B cell (primary cell): Measurements from ENCODE around the gene JADE1. TPM values are rescaled to one million over a fixed set of nuclear protein-coding genes. Genes with fewer than 3 reads are reported as not detected.

Experiments
- ATAC-seq: fragments of 200-7000 bp; cut with Tn5 transposase; one replicate; pipeline ENCODE4 v1.10.0; 2021; ENCODE audit warnings: low read depth, mild to moderate bottlenecking, moderate number of reproducible peaks, moderate library complexity
- CTCF ChIA-PET: fragments of 350-600 bp; sonication (Branson Sonifier 250); formaldehyde crosslinking; loops from one replicate; lab custom pipeline; 2021; ENCODE audit warnings: antibody characterized with exemption, inconsistent platforms; lab: Charles Lee
- POLR2A ChIA-PET: fragments of 350-600 bp; sonication (Branson Sonifier 250); formaldehyde crosslinking; loops from one replicate; lab custom pipeline; 2021; ENCODE audit warnings: antibody characterized with exemption; lab: Charles Lee
- DNase-seq: peaks from one replicate; pipeline ENCODE4 v3.0.0; 2013
- H2AFZ ChIP-seq: 2 replicates; pipeline ENCODE4 v1.6.1; 2012; ENCODE audit warnings: mild to moderate bottlenecking, low read depth, low read length; ENCODE audit not compliant: insufficient read depth, poor library complexity, severe bottlenecking
- H3K27ac ChIP-seq, 2 donors: 1 replicate in 1 of 2; 2 replicates in 1 of 2; pipeline ENCODE4 v1.5.1; 2012 to 2013; ENCODE audit warnings: low read length in 2 of 2, mild to moderate bottlenecking in 2 of 2, moderate library complexity in 1 of 2
- H3K27me3 ChIP-seq, 4 experiments: fragments of 200-600 bp in 1 of 4; sonication (generic) in 1 of 4; replicated peaks in 1 of 4; 1 replicate in 2 of 4; 2 replicates in 2 of 4; pipeline versions ENCODE4 v1.6.1 to v1.7.0; 2013 to 2016; ENCODE audit warnings: low read length in 3 of 4, mild to moderate bottlenecking in 2 of 4, mixed read lengths in 1 of 4, moderate library complexity in 1 of 4; ENCODE audit not compliant: insufficient read depth in 4 of 4, control insufficient read depth in 3 of 4; ENCODE audit errors: control extremely low read depth in 1 of 4
- H3K36me3 ChIP-seq, 2 experiments: replicated peaks in 1 of 2; 1 replicate in 1 of 2; 2 replicates in 1 of 2; pipeline versions ENCODE4 v1.6.1 to v1.7.1; 2013; ENCODE audit warnings: low read length in 1 of 2; ENCODE audit not compliant: insufficient read depth in 2 of 2, control insufficient read depth in 1 of 2; ENCODE audit errors: control extremely low read depth in 1 of 2, extremely low read depth in 1 of 2
- H3K4me1 ChIP-seq, 2 donors: fragments of 200-600 bp in 1 of 2; sonication (generic) in 1 of 2; 1 replicate in 1 of 2; 2 replicates in 1 of 2; pipeline versions ENCODE4 v1.5.1 to v1.6.1; 2013 to 2017; ENCODE audit warnings: low read length in 2 of 2; ENCODE audit not compliant: control insufficient read depth in 2 of 2, insufficient read depth in 2 of 2
- H3K4me2 ChIP-seq: replicated peaks from 2 replicates; pipeline ENCODE3; 2012; ENCODE audit warnings: mild to moderate bottlenecking, low read depth, low read length; ENCODE audit not compliant: poor library complexity, severe bottlenecking
- H3K4me3 ChIP-seq, 5 experiments: fragments of 200-600 bp in 1 of 5; sonication (generic) in 1 of 5; 1 replicate in 3 of 5; 2 replicates in 2 of 5; pipeline versions ENCODE4 v1.5.1 to v1.7.0; 2011 to 2016; ENCODE audit warnings: low read length in 4 of 5, mild to moderate bottlenecking in 4 of 5, low read depth in 2 of 5, control low read depth in 1 of 5, moderate library complexity in 1 of 5; ENCODE audit not compliant: insufficient read depth in 1 of 5; ENCODE audit errors: control extremely low read depth in 1 of 5, extremely low read depth in 1 of 5
- H3K79me2 ChIP-seq: fragments of 200-600 bp; sonication (generic); one replicate; pipeline ENCODE4 v1.6.0; 2016; ENCODE audit warnings: low read length; ENCODE audit not compliant: control insufficient read depth, insufficient read depth
- H3K9ac ChIP-seq: fragments of 200-600 bp; sonication (generic); 2 replicates; pipeline ENCODE4 v1.6.1; 2017; ENCODE audit warnings: mild to moderate bottlenecking, low read length, moderate library complexity
- H3K9me3 ChIP-seq, 3 donors: one replicate each; pipeline versions ENCODE4 v1.6.1 to v1.7.1; 2013; ENCODE audit warnings: low read length in 2 of 3; ENCODE audit not compliant: control insufficient read depth in 2 of 3, insufficient read depth in 1 of 3; ENCODE audit errors: control extremely low read depth in 1 of 3
- H4K20me1 ChIP-seq: 2 replicates; pipeline ENCODE4 v1.6.0; 2012; ENCODE audit warnings: mild to moderate bottlenecking, low read length; ENCODE audit not compliant: insufficient read depth, control insufficient read depth, poor library complexity, severe bottlenecking
- H3K27ac Mint-ChIP-seq: one replicate; pipeline ENCODE4 v1.8.0; 2021; ENCODE audit warnings: mixed read lengths
- H3K27me3 Mint-ChIP-seq: one replicate; pipeline ENCODE4 v1.8.0; 2021; ENCODE audit warnings: mixed read lengths
- H3K4me1 Mint-ChIP-seq: one replicate; pipeline ENCODE4 v1.8.0; 2021; ENCODE audit warnings: mixed read lengths
- H3K4me3 Mint-ChIP-seq: one replicate; pipeline ENCODE4 v1.8.0; 2021; ENCODE audit warnings: mixed read lengths
- H3K9me3 Mint-ChIP-seq: one replicate; pipeline ENCODE4 v1.8.0; 2022; ENCODE audit warnings: mixed read lengths; ENCODE audit not compliant: insufficient read depth
- CTCF ChIP-seq: fragments of 200-600 bp; IDR thresholded peaks from one replicate; pipeline ENCODE4 v1.8.0; 2022; ENCODE audit warnings: antibody characterized with exemption, mild to moderate bottlenecking
- EZH2 ChIP-seq: IDR thresholded peaks from 2 replicates; pipeline ENCODE4 v1.6.1; 2012; ENCODE audit warnings: borderline replicate concordance, low read depth, mild to moderate bottlenecking, moderate library complexity, low read length; ENCODE audit not compliant: insufficient read depth, poor library complexity, severe bottlenecking
- WGBS: methylation state at CpG from one replicate; pipeline ENCODE4 v1.1.5; 2013; ENCODE audit warnings: missing lambda C conversion rate; ENCODE audit not compliant: insufficient coverage; 5-methylcytosine and 5-hydroxymethylcytosine counted together
- intact Hi-C: fragments of 100-400 bp; cut with micrococcal nuclease; formaldehyde crosslinking; loops from one replicate; pipeline ENCODE4 v1.10.0; 2022
- polyA plus RNA-seq: library from polyadenylated mRNA; depleted of rRNA; stranded (reverse); fragments of >200 nt; gene quantifications from 2 replicates; pipeline ENCODE4 v1.2.3, GENCODE V29; 2012
- total RNA-seq, 2 donors: library from RNA; stranded (reverse); fragments of 120-200 nt in 1 of 2; gene quantifications; 1 replicate in 1 of 2; 2 replicates in 1 of 2; pipeline versions ENCODE4 v1.2.3 to v1.2.4, GENCODE V29; 2013 to 2022

JADE1 gene
- total and polyA plus RNA-seq, 2 donors (not counting 1 experiment from before 2014, with no cell fraction given): 13.8 to 42.4 TPM

GRCh38 chr4:128770807-128771206, 38.7 kb upstream of the JADE1 start:
- Mint-ChIP-seq H3K4me1 (no peaks in the 10 kb centered on the region), H3K27me3 (no peaks in the 10 kb centered on the region), H3K9me3 (no peaks in the 10 kb centered on the region), H3K27ac (no peak overlapping the region), H3K4me3 (no peak overlapping the region)
- Histone ChIP-seq H4K20me1 (no peaks in the 10 kb centered on the region), H3K79me2 (no peaks in the 10 kb centered on the region), H2AFZ (no peak overlapping the region), H3K4me2 (no peak overlapping the region), H3K27ac (no peak overlapping the region), H3K4me3 (no peak overlapping the region), H3K27me3 (no peaks in the 10 kb centered on the region), H3K4me1 (no peaks in the 10 kb centered on the region), H3K36me3 (no peaks in the 10 kb centered on the region), H3K9me3 (no peaks in the 10 kb centered on the region), H3K9ac (no peak overlapping the region)
- ATAC-seq: no peak
- ChIA-PET CTCF (no interaction called here), POLR2A (no interaction called here)
- no peak for DNase-seq
- WGBS: 76% methylated on average over 2 of the region's 3 CpGs
- intact Hi-C loops: no loop called here
- TF ChIP-seq CTCF (no peak), EZH2 (no peak)

GRCh38 chr4:128775477-128775876, 34.0 kb upstream of the JADE1 start:
- no peaks in the 10 kb centered on the region for H3K36me3 ChIP-seq
- no peaks in the 10 kb centered on the region for H3K9me3 ChIP-seq
- DNase-seq: no peak
- no peaks in the 10 kb centered on the region for H3K9me3 Mint-ChIP-seq
- 100% methylated on average over 1 of the region's 2 CpGs for WGBS
- ChIA-PET POLR2A (no interaction called here), CTCF (no interaction called here)
- H3K4me3 Mint-ChIP-seq: no peak overlapping the region
- ATAC-seq: no peak
- no peaks in the 10 kb centered on the region for H3K79me2 ChIP-seq
- H2AFZ ChIP-seq: no peak overlapping the region
- TF ChIP-seq CTCF: no peak
- no peak for TF ChIP-seq EZH2
- no peak overlapping the region for H3K4me3 ChIP-seq
- no peaks in the 10 kb centered on the region for H4K20me1 ChIP-seq
- no peak overlapping the region for H3K4me2 ChIP-seq
- no peak overlapping the region for H3K27ac Mint-ChIP-seq
- no peaks in the 10 kb centered on the region for H3K27me3 ChIP-seq
- no peak overlapping the region for H3K27ac ChIP-seq
- H3K27me3 Mint-ChIP-seq: peaks cover 8% of the 10 kb centered on the region
- intact Hi-C loops: no loop called here
- no peaks in the 10 kb centered on the region for H3K4me1 ChIP-seq
- no peak overlapping the region for H3K9ac ChIP-seq
- no peaks in the 10 kb centered on the region for H3K4me1 Mint-ChIP-seq
